KMS-11 (cell line): ENCODE results near the gene KCNN3.

Experiments used
- H2AFZ ChIP-seq: fragments of 200-600 bp; sonication (generic); 2 replicates; pipeline ENCODE4 v1.6.1; 2016; ENCODE audit warnings: antibody characterized with exemption, mixed run types, low read depth
- H3K27ac ChIP-seq: fragments of 200-600 bp; sonication (generic); 2 replicates; pipeline ENCODE4 v1.6.1; 2016; ENCODE audit warnings: mild to moderate bottlenecking, mixed run types
- H3K27me3 ChIP-seq: fragments of 200-600 bp; sonication (generic); 2 replicates; pipeline ENCODE4 v1.6.1; 2017; ENCODE audit warnings: mild to moderate bottlenecking, low read depth, mixed run types, moderate library complexity; ENCODE audit not compliant: insufficient read depth
- H3K36me3 ChIP-seq: fragments of 200-600 bp; sonication (generic); 2 replicates; pipeline ENCODE4 v1.6.1; 2017; ENCODE audit warnings: mild to moderate bottlenecking, mixed run types; ENCODE audit not compliant: insufficient read depth
- H3K4me1 ChIP-seq: fragments of 200-600 bp; sonication (generic); 2 replicates; pipeline ENCODE4 v1.6.1; 2016; ENCODE audit warnings: mild to moderate bottlenecking, low read depth, mixed run types; ENCODE audit not compliant: poor library complexity, severe bottlenecking
- H3K4me2 ChIP-seq: fragments of 200-600 bp; sonication (generic); 2 replicates; pipeline ENCODE4 v1.7.0; 2016; ENCODE audit warnings: mild to moderate bottlenecking, mixed run types
- H3K4me3 ChIP-seq: fragments of 200-600 bp; sonication (generic); IDR thresholded peaks from 2 replicates; pipeline ENCODE4 v1.6.1; 2017; ENCODE audit warnings: low read depth, low read length, mixed read lengths; ENCODE audit not compliant: insufficient read depth
- H3K79me2 ChIP-seq: fragments of 200-600 bp; sonication (generic); 2 replicates; pipeline ENCODE4 v1.6.1; 2016; ENCODE audit warnings: low read depth, mixed run types; ENCODE audit not compliant: insufficient read depth
- H3K9ac ChIP-seq: fragments of 200-600 bp; sonication (generic); 2 replicates; pipeline ENCODE4 v1.6.1; 2016; ENCODE audit warnings: mild to moderate bottlenecking, mixed run types
- H4K20me1 ChIP-seq: fragments of 200-600 bp; sonication (generic); 2 replicates; pipeline ENCODE4 v1.6.1; 2016; ENCODE audit warnings: mild to moderate bottlenecking, mixed run types; ENCODE audit not compliant: insufficient read depth
- TF ChIP-seq, protein P1 (sequence below): fragments of 200-600 bp; sonication (generic); conservative IDR thresholded peaks from 2 replicates; pipeline ENCODE4 v1.6.1; 2017; ENCODE audit warnings: low read depth, mild to moderate bottlenecking, antibody characterized with exemption, low read length, moderate library complexity, mixed read lengths

Gene KCNN3

GRCh38 chr1:154791292-154792166, 78.6 kb downstream of the KCNN3 start:
- Histone ChIP-seq H3K4me1 (peaks cover 81% of the 10 kb centered on the region), H3K27me3 (no peaks in the 10 kb centered on the region; the same call in 1 of the 2 replicates), H4K20me1 (no peaks in the 10 kb centered on the region), H3K4me2 (peak overlapping the region; percentile 76), H3K79me2 (no peaks in the 10 kb centered on the region), H3K4me3 (peak overlapping the region; percentile 97), H2AFZ (peak overlapping the region; percentile 23; the same call in 1 of the 2 replicates), H3K36me3 (no peaks in the 10 kb centered on the region), H3K27ac (peak overlapping the region; percentile 76), H3K9ac (peak overlapping the region; percentile 36; the same call in 1 of the 2 replicates)
- TF ChIP-seq, protein P1, sequence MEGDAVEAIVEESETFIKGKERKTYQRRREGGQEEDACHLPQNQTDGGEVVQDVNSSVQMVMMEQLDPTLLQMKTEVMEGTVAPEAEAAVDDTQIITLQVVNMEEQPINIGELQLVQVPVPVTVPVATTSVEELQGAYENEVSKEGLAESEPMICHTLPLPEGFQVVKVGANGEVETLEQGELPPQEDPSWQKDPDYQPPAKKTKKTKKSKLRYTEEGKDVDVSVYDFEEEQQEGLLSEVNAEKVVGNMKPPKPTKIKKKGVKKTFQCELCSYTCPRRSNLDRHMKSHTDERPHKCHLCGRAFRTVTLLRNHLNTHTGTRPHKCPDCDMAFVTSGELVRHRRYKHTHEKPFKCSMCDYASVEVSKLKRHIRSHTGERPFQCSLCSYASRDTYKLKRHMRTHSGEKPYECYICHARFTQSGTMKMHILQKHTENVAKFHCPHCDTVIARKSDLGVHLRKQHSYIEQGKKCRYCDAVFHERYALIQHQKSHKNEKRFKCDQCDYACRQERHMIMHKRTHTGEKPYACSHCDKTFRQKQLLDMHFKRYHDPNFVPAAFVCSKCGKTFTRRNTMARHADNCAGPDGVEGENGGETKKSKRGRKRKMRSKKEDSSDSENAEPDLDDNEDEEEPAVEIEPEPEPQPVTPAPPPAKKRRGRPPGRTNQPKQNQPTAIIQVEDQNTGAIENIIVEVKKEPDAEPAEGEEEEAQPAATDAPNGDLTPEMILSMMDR, result peak; percentile 43; the same call in 1 of the 2 replicates

DNA sequence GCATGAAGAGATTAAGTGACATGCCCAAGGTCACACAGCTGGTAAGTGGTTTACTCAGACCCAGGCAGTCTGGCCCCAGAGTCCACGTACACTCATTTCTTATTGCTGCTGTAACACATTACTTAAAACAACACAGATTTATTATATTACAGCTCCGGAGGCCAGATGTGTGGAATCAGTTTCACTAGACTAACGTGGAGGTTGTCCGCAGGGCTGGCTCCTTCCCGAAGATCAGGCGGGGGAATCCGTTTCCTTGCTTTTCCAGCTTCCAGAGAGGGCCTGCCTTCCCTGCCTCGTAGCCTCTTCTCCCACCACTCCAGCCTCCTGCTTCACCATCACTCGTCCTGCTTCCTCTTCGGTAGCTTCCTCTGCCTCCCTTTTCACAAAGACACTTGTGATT, 81.2 kb downstream of the KCNN3 start:
- Histone ChIP-seq H2AFZ (no peak overlapping the region), H3K36me3 (no peaks in the 10 kb centered on the region), H3K27me3 (no peaks in the 10 kb centered on the region; the same call in 1 of the 2 replicates), H3K79me2 (no peaks in the 10 kb centered on the region), H3K4me2 (peak overlapping the region; percentile 12; the same call in 1 of the 2 replicates), H3K4me1 (peaks cover 98% of the 10 kb centered on the region), H3K27ac (no peak overlapping the region), H3K9ac (no peak overlapping the region), H4K20me1 (no peaks in the 10 kb centered on the region), H3K4me3 (peak overlapping the region; percentile 24)
- TF ChIP-seq, protein P1, result no peak

DNA sequence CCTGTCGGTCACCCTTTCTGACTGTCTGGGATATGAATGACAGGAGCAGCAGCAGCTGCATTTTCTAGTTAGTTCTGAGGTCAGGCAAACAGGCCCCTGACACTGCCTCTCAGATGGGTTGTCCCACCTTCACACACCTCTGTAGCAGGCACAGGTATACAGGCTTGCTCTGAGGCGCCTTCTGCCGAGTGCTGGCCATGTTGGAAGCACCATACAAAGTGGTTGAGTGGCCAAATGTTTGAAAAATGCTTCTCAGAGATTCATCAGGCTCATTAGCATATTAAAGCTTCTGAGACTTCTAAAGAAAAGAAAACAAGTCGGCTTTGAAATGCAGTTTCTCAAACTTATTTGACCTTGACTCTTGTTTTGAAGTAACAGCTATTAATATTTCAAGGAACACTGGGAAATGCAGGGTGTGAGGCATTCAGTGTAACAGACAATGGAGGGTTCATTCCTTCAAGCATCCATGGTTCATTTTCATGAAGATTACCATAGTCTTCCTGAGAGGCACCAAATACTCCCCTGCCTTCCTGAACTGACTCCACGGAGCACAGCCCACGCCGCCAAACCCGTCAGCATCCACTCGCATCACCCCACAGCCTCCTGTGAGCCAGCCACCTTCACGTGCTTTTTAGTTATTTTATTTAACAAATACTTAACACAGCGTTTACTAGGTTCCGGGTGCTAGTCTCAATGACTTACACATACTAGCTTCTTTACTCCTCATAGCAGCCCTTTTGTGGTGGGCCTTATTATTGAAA, 81.8 kb downstream of the KCNN3 start:
- Histone ChIP-seq H3K4me2 (peak overlapping the region; percentile 12; the same call in 1 of the 2 replicates), H3K9ac (no peak overlapping the region; the same call in 1 of the 2 replicates), H4K20me1 (no peaks in the 10 kb centered on the region), H3K36me3 (no peaks in the 10 kb centered on the region), H3K79me2 (no peaks in the 10 kb centered on the region), H3K27me3 (no peaks in the 10 kb centered on the region), H3K4me3 (peak overlapping the region; percentile 24), H3K27ac (no peak overlapping the region), H3K4me1 (peaks cover 98% of the 10 kb centered on the region), H2AFZ (no peak overlapping the region; the same call in 1 of the 2 replicates)
- TF ChIP-seq, protein P1, result no peak

DNA sequence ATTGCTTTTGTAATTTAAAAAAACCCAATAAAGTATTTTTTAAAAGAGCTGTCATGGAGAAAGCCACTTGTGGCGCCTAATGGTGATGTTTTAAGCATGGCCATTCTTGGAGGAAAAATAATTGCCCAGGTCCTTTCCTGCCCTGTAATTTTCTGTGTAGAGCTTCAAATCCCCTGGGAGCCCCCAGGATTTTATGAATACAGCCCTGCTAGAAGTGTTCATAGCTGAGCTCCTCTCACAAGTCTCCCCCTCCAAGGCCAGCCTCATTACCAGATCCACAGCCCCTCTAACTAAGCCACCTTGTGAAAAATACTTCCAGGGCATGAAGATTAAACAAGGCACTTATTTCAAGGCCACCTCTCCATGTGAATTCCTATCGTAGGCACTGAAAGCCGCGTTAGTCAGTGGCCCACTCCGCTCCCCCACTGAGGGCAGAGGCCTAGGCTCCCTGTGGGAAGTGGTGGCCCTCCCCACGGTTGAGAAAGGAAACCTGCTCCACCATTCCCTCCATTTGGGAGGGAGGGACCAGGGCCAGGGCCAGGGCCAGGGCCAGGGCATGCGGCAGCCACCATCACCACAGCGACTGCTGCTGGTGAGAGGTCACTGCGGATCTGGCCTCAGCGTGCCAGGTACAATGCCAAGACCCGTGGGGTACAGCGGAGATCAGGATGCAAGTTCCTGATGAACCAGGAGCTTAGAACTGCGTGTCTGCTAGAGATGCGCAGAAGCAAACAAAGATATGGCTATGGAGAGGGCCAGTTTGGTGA, 83.1 kb downstream of the KCNN3 start:
- H3K4me1 ChIP-seq, result peaks cover 96% of the 10 kb centered on the region
- TF ChIP-seq, protein P1, result no peak
- peak overlapping the region; percentile 69; the same call in 1 of the 2 replicates for H3K27ac ChIP-seq
- H2AFZ ChIP-seq, result no peak overlapping the region
- no peak overlapping the region for H3K4me3 ChIP-seq
- H3K9ac ChIP-seq, result no peak overlapping the region
- no peaks in the 10 kb centered on the region for H3K36me3 ChIP-seq
- H3K79me2 ChIP-seq, result no peaks in the 10 kb centered on the region
- no peaks in the 10 kb centered on the region for H3K27me3 ChIP-seq
- peak overlapping the region; percentile 67 for H3K4me2 ChIP-seq
- no peaks in the 10 kb centered on the region for H4K20me1 ChIP-seq
